ENCODE results near the gene AMPD3.

DNA sequence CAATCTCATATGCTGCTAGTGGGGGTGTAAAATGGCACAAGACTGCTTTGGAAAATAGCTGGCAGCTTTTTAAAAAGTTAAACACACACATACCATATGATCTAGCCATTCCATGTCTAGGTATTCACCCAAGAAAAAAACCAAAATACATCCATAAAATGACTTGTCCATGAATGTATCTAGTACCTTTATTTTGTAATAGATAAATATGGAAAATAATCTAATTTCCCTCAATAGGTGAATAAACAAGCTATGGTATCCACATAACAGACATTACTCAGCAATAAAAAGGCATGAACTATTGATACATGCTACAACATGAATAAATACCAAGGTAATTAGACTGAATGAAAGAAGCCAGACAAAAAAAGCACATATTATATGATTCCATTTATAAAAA is 63.1 kb downstream of the AMPD3 start:
- TF ChIP-seq, protein P1, sequence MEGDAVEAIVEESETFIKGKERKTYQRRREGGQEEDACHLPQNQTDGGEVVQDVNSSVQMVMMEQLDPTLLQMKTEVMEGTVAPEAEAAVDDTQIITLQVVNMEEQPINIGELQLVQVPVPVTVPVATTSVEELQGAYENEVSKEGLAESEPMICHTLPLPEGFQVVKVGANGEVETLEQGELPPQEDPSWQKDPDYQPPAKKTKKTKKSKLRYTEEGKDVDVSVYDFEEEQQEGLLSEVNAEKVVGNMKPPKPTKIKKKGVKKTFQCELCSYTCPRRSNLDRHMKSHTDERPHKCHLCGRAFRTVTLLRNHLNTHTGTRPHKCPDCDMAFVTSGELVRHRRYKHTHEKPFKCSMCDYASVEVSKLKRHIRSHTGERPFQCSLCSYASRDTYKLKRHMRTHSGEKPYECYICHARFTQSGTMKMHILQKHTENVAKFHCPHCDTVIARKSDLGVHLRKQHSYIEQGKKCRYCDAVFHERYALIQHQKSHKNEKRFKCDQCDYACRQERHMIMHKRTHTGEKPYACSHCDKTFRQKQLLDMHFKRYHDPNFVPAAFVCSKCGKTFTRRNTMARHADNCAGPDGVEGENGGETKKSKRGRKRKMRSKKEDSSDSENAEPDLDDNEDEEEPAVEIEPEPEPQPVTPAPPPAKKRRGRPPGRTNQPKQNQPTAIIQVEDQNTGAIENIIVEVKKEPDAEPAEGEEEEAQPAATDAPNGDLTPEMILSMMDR (IDR thresholded peaks at IDR 0.05): no peak
- TF ChIP-seq POLR2A (IDR thresholded peaks at IDR 0.05): no peak
